HG02642 (cell line): ENCODE measurements around the gene GALT.

Source experiments
- ATAC-seq: cut with Tn5 transposase; IDR thresholded peaks from one replicate; pipeline ENCODE4 v1.9.1; 2021; ENCODE audit warnings: mild to moderate bottlenecking; ENCODE audit not compliant: unreplicated experiment, poor library complexity

The GALT gene

DNA sequence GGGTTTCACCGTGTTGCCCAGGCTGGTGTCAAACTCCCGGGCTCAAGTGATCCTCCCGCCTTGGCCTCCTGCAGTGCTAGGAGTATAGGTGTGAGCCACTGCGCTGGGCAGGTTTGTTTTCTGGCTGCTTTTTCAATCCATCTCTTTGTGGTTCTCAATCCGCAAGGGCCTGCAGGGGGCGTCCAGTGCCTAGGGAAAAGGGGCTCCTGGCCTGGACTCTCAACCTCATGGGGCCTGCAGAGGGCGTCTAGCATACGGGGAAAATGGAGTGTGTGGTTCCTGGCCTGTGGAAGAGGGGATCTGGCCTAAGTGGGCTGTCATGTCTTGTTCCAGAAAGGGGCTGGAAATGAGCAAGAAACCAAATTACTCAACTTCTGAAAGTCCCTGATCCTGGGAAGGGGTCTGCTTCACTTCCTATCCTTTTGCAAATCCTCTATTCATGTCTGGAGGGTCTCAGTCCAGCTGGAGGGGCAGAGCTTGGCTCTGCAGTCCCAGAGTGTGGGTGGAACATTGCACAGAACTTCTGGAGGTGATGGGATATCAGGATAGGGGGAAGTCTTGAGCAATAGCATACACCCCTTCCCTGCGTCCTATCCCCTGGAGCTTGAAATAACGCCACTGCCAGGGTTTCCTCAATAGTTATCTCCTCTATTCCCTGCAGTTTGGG, 28.7 kb downstream of the GALT start:
- no peak for ATAC-seq

DNA sequence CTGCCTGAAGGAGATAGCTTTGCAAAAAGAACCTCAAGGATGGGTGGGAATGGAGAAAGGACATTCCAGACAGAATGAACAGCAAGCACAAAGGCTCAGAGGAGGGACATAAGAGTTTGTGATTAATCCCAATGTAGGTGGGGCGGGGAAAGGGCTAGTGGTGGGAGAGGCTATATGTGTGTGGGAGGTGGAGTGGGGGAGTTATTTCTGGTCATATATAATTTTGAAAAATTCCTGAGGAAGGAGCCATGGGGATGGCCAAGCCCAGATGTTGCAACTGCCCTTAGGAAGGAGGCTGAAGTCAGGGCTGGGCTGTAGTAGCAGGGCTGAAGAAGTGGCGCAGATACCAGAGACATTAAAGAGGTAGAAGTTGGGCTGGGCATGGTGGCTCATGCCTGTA, 29.4 kb downstream of the GALT start:
- ATAC-seq = no peak

DNA sequence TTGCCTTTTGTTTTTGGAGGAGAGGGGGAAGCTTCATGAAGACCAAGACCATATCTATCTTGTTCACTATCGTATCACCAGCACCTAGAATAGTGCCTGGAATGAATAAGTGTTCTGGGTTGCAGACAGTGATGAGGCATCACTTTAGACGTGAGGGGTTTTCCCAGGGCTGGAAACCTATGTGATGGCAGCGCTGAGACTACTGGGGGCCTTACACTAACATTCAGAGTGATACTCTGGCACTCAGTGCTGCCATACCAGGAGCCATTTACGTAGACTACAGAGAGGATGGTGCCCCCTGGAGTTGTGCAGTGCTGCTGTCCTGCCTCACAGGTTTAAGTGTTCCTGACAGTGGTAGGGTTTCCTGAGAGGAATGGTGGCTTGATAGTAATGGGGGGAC, 37.7 kb downstream of the GALT start:
- ATAC-seq = no peak

DNA sequence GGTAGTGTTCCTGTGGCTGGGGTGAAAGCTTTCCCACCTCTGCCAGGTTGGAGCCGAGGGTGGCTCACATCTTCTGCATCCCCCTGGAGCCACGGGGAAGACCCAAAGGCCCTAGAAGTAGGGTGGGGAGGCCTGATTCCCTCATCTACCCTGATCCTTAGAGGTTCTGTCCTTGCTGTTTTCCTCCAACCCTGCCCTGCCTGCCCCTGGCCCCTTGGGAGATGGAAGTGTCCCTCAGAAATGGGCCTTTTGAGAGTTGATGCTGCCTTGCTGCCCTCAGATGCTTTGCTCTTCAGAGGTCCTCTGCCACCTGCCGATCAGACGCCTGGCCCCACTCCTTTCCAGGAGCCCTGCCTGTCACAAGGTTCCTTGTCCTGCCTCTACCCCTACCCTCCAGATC, 38.3 kb downstream of the GALT start:
- ATAC-seq = no peak

GRCh38 chr9:34685591-34685990, 39.1 kb downstream of the GALT start:
- no peak for ATAC-seq

DNA sequence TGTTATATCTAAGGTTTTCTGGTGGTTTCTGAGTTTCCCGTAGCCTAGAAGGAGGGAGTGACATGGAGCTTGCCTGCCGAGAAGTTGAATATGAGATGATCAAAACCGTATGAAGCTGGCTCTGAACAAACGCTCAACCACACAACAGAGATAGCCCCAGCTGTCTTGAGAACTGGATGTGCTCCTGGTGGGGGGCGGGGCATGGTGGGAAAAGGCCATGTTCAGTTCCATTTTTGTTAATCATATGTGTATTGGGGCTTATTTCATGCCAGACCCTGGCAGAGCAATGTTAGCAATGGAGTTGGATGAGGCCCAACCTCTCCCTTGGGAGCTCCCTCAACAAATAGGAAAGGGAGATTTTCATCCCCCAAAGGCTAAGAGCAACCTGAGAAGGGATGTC, 39.8 kb downstream of the GALT start:
- ATAC-seq = no peak

GRCh38 chr9:34686732-34687131, 40.3 kb downstream of the GALT start:
- no peak for ATAC-seq

- ATAC-seq = no peak
These were observed 41.0 kb downstream of the GALT start for GRCh38 chr9:34687276-34688030.

DNA sequence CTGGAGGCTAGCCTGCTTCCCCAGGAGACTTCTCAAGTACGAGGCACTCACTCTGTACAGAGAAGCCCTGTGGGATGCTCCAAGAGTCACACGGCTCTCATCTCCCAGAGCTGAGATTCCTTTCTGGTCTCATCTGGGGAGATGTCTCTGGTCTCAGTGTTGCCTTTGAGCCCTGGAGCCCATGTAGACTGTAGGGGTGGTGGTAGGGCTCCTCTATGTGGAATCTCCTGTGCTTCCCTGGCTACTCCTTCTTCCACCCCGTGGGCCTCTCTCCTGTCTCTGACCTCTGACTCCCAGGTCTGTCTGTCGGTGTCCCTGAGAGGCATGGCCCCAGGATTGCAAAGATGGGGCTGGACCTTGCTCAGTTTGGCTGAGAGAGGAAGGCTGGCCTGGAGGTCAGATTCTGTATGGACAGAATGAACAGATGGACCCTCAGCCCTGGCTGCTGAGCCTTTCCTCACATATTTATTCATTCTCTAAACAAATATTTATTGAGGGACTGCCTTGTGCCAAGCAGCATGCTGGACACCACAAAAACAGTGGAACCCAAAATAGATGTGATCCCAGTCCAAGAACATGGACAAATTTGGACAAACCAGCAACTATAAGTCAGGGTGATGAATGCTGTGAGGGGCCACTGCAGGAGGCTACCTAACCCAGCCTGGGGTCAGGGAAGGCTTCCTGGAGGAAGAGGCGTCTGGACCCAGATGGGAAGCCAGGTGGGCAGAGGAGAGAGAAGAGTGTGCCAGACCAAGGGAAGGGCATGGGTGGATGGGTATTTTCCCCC, 42.0 kb downstream of the GALT start:
- ATAC-seq = no peak

DNA sequence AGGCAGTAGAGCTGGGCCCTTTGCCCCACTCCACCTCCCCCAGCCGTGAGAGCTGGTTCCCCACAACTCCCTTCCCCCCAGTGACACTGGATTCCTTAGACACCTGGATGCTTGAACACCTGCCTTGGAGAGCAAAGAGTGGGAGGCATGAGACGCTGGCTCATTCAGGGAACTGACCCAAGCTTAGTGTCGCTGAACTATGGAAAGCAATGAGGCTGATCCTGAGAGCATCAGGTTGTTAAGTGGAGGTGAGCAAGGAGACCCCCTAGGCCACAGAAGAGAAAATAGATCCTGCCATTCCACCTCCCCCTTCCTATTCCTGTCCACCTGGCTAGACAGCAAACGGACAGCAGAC, 42.6 kb downstream of the GALT start:
- no peak for ATAC-seq

DNA sequence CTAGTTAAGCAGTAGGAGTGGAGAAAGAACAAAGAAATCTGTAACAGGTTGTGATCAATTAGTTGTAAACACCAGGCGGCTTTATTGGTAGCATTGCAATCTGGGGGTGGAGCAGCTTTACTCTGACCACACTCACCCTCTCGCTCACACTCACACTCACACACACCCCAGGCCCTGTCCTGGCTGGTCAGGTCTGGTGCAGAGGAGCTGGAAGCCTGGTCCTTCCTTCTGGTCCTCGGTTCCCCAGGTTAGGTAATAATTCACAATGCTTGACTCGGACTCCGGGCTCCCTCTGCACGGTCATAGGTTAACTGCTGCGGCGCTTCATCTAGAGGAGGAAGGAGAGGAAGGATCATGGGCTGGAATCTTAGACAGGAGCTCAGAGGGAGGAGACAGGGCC, 43.0 kb downstream of the GALT start:
- no peak for ATAC-seq

DNA sequence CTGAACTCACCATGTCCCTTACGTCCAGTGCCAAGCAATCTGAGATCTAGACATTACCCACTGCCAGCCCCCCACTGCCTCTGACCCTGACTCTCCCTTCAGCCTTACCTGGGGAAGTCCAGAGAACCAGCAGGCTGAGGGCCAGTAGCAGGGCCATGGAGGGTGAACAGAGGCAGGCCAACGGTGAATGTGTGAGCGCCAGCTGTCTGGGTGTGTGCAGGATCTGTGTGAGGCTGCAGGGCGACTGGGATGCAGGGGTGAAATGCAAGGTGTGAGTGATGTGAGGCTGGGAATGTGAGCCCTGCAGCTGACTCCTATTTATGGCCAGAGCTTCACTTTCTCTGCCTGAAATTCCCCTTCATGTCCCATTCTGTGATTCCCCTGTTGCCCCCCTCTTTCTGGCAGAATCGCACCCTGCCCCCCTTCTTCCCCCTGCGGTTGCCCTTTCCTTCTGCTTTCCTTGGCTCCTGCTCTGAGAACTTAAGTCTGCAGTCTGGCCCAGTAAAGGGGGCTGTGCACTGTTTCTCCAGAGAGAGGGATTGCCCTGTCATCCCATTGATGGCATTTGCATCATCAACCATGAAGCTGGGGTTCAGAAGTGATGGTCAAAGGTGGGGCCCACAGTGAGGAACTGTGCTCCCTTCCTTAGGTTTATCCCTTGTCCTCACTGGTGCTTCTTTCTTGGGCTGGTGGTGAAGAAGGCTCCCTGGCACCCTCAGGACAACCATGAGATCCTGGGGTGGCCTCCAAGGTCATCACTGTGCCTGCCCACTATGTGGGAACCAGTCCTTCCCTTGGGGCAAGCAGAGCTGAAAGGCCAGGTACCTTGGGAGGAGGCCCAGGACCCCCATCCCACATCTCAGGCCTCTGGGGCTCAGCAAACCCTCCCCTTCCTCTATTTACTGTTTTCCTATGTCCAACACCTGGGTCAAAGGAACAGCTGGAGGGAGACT, 44.8 kb downstream of the GALT start, which contains the start of gene CCL19:
Gene CCL19 (minus strand): TSS at position 294 of the 953 bp plus-strand sequence. CDS start 137 bp downstream, at position 157.
- no peak for ATAC-seq

GRCh38 chr9:34691936-34692315, 45.5 kb downstream of the GALT start:
- ATAC-seq = no peak

GRCh38 chr9:34693560-34693959, 47.1 kb downstream of the GALT start:
- no peak for ATAC-seq

- no peak for ATAC-seq
These were observed 48.3 kb downstream of the GALT start for GRCh38 chr9:34694811-34695210.
